WTC11 (cell line): ENCODE data around the gene TOM1L2.

Source experiments
- JUN ChIP-seq: sonication (generic); formaldehyde crosslinking; IDR thresholded peaks from 2 replicates; pipeline ENCODE4 v1.8.0; 2023; ENCODE audit warnings: mild to moderate bottlenecking, missing genetic modification reagents
- TF ChIP-seq, protein P1 (sequence below): sonication (generic); formaldehyde crosslinking; conservative IDR thresholded peaks from 2 replicates; pipeline ENCODE4 v1.8.1; 2023; ENCODE audit warnings: mild to moderate bottlenecking, low read depth, missing genetic modification reagents, moderate library complexity
- TF ChIP-seq, protein P2 (sequence below): sonication (generic); formaldehyde crosslinking; conservative IDR thresholded peaks from 2 replicates; pipeline ENCODE4 v1.8.1; 2022; ENCODE audit warnings: mild to moderate bottlenecking, missing genetic modification reagents
- TF ChIP-seq, protein P3 (sequence below): fragments of 200-600 bp; IDR thresholded peaks from 2 replicates; pipeline ENCODE4 v1.8.0; 2022; ENCODE audit warnings: antibody characterized with exemption

DNA sequence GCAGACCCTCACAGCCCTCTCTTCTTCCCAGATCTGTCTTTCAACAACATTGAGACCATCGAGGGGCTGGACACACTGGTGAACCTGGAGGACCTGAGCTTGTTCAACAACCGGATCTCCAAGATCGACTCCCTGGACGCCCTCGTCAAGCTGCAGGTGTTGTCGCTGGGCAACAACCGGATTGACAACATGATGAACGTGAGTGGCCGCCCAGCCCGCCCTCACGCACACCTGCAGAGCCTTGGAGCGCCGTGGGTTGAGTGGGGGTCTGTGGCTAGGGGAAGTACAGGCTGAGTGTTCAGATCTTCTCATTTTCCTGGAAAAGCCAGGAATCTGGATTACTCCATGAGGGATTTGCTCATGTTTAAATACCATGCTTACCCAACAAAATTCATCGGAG is 15.7 kb upstream of the TOM1L2 start:
- TF ChIP-seq, protein P1, sequence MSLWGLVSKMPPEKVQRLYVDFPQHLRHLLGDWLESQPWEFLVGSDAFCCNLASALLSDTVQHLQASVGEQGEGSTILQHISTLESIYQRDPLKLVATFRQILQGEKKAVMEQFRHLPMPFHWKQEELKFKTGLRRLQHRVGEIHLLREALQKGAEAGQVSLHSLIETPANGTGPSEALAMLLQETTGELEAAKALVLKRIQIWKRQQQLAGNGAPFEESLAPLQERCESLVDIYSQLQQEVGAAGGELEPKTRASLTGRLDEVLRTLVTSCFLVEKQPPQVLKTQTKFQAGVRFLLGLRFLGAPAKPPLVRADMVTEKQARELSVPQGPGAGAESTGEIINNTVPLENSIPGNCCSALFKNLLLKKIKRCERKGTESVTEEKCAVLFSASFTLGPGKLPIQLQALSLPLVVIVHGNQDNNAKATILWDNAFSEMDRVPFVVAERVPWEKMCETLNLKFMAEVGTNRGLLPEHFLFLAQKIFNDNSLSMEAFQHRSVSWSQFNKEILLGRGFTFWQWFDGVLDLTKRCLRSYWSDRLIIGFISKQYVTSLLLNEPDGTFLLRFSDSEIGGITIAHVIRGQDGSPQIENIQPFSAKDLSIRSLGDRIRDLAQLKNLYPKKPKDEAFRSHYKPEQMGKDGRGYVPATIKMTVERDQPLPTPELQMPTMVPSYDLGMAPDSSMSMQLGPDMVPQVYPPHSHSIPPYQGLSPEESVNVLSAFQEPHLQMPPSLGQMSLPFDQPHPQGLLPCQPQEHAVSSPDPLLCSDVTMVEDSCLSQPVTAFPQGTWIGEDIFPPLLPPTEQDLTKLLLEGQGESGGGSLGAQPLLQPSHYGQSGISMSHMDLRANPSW: no peak
- TF ChIP-seq, protein P2, sequence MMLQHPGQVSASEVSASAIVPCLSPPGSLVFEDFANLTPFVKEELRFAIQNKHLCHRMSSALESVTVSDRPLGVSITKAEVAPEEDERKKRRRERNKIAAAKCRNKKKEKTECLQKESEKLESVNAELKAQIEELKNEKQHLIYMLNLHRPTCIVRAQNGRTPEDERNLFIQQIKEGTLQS: no peak
- TF ChIP-seq, protein P3, sequence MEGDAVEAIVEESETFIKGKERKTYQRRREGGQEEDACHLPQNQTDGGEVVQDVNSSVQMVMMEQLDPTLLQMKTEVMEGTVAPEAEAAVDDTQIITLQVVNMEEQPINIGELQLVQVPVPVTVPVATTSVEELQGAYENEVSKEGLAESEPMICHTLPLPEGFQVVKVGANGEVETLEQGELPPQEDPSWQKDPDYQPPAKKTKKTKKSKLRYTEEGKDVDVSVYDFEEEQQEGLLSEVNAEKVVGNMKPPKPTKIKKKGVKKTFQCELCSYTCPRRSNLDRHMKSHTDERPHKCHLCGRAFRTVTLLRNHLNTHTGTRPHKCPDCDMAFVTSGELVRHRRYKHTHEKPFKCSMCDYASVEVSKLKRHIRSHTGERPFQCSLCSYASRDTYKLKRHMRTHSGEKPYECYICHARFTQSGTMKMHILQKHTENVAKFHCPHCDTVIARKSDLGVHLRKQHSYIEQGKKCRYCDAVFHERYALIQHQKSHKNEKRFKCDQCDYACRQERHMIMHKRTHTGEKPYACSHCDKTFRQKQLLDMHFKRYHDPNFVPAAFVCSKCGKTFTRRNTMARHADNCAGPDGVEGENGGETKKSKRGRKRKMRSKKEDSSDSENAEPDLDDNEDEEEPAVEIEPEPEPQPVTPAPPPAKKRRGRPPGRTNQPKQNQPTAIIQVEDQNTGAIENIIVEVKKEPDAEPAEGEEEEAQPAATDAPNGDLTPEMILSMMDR: no peak
- no peak for TF ChIP-seq JUN (CRISPR knock-in tag)
